Glomerular visceral epithelial cell (primary cell): ENCODE measurements around the gene SLC31A1.
"Not testable (repeated sequence)": the region's sequence is repeated elsewhere in the genome, so short reads cannot be mapped to it uniquely, and the experiment has no call there.

Experiments used
- DNase-seq: peaks from one replicate; pipeline ENCODE4 v3.0.0-alpha.2; 2016; ENCODE audit errors: extremely low spot score

The SLC31A1 gene

GRCh38 chr9:113261917-113262671, 40.8 kb downstream of the SLC31A1 start:
- DNase-seq = no peak

- no peak for DNase-seq
Measured at GRCh38 chr9:113266174-113266573, 44.8 kb downstream of the SLC31A1 start.

GRCh38 chr9:113267911-113268566, 46.7 kb downstream of the SLC31A1 start:
- no peak for DNase-seq

GRCh38 chr9:113269355-113269754, 48.0 kb downstream of the SLC31A1 start:
- DNase-seq = no peak

- no peak for DNase-seq
Measured at GRCh38 chr9:113269871-113270270, 48.5 kb downstream of the SLC31A1 start.

- DNase-seq = peak; percentile 51
Measured at GRCh38 chr9:113274474-113275156, 53.3 kb downstream of the SLC31A1 start.

GRCh38 chr9:113275157-113276131, 54.1 kb downstream of the SLC31A1 start, which contains the start of the genes CDC26 and PRPF4:
Gene CDC26, minus strand, starts transcription at chr9:113275572. Its CDS starts 3,065 bp downstream, at chr9:113272507.
Gene PRPF4, plus strand, starts transcription at chr9:113275658. Its CDS starts 86 bp downstream, at chr9:113275744.
- DNase-seq = peak; percentile 97

- DNase-seq = no peak
Measured at GRCh38 chr9:113278840-113279239, 57.5 kb downstream of the SLC31A1 start.

GRCh38 chr9:113281356-113281755, 60.0 kb downstream of the SLC31A1 start:
- DNase-seq = no peak

GRCh38 chr9:113289091-113289490, 67.7 kb downstream of the SLC31A1 start:
- DNase-seq = no peak

- DNase-seq = no peak
Measured at GRCh38 chr9:113290052-113290607, 68.8 kb downstream of the SLC31A1 start.

- DNase-seq = no peak
Measured at GRCh38 chr9:113293285-113293878, 72.0 kb downstream of the SLC31A1 start.

GRCh38 chr9:113296247-113296646, 74.9 kb downstream of the SLC31A1 start:
- DNase-seq = not testable (repeated sequence)

- DNase-seq = no peak
Measured at GRCh38 chr9:113296796-113297558, 75.6 kb downstream of the SLC31A1 start.

GRCh38 chr9:113298311-113298710, 77.0 kb downstream of the SLC31A1 start:
- DNase-seq = no peak

- DNase-seq = no peak
Measured at GRCh38 chr9:113298924-113299770, 77.8 kb downstream of the SLC31A1 start.

- DNase-seq = peak; percentile 23
Measured at GRCh38 chr9:113299800-113300292, 78.5 kb downstream of the SLC31A1 start.

- no peak for DNase-seq
Measured at GRCh38 chr9:113301548-113301947, 80.2 kb downstream of the SLC31A1 start.
